ENCODE results near the gene OMD. TPM values are rescaled to one million over a fixed set of nuclear protein-coding genes. Genes with fewer than 3 reads are reported as not detected.

The OMD gene
- total RNA-seq, 3 donors from 2014 or later (not counting 1 experiment from before 2014, with no cell fraction given) = not detected

DNA sequence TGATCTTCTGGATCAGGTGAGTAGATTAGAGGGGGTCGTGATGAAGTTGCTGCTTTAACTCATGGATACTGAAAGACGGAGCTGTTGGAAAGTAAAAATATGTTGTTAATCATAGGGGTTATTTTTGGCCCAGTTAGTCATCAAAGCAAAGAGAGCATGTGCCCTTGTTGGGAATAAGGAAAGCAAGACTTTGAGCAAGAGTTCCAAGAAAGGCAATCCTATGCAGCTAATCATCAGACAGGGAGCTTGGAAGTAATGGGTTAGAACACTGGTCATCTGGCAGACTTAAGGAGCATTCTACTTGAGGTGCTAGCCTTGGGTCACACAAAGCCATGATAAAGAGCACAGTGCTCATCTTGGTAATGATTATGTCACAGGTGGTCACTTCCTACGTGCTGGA is 39.7 kb upstream of the OMD start:
- ATAC-seq = no peak
- Histone ChIP-seq H3K36me3 (ENCODE audit: control insufficient read depth, insufficient read depth, low read length) (no peaks in the 10 kb centered on the region), H3K27ac (ENCODE audit: low read length) (no peak overlapping the region), H3K4me3 (ENCODE audit: low read length) (no peak overlapping the region), H3K9me3 (ENCODE audit: control insufficient read depth, insufficient read depth, low read length) (no peaks in the 10 kb centered on the region), H3K4me1 (ENCODE audit: control insufficient read depth, insufficient read depth, low read length) (no peaks in the 10 kb centered on the region), H3K27me3 (ENCODE audit: control insufficient read depth, insufficient read depth, low read length) (no peaks in the 10 kb centered on the region)
- no peak for DNase-seq
- TF ChIP-seq, protein P1, sequence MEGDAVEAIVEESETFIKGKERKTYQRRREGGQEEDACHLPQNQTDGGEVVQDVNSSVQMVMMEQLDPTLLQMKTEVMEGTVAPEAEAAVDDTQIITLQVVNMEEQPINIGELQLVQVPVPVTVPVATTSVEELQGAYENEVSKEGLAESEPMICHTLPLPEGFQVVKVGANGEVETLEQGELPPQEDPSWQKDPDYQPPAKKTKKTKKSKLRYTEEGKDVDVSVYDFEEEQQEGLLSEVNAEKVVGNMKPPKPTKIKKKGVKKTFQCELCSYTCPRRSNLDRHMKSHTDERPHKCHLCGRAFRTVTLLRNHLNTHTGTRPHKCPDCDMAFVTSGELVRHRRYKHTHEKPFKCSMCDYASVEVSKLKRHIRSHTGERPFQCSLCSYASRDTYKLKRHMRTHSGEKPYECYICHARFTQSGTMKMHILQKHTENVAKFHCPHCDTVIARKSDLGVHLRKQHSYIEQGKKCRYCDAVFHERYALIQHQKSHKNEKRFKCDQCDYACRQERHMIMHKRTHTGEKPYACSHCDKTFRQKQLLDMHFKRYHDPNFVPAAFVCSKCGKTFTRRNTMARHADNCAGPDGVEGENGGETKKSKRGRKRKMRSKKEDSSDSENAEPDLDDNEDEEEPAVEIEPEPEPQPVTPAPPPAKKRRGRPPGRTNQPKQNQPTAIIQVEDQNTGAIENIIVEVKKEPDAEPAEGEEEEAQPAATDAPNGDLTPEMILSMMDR (IDR thresholded peaks at IDR 0.05) = no peak
- Mint-ChIP-seq H3K36me3 (no peaks in the 10 kb centered on the region), H3K27ac (no peak overlapping the region), H3K9me3 (no peaks in the 10 kb centered on the region), H3K27me3 (ENCODE audit: low read depth in 2 of 2) (no peaks in the 10 kb centered on the region), H3K4me1 (no peaks in the 10 kb centered on the region), H3K4me3 (no peak overlapping the region)
- intact Hi-C loops (cut with micrococcal nuclease) = no loop called here
- WGBS (ENCODE audit: insufficient coverage) = 96% methylated on average over 3 of the region's 3 CpGs

DNA sequence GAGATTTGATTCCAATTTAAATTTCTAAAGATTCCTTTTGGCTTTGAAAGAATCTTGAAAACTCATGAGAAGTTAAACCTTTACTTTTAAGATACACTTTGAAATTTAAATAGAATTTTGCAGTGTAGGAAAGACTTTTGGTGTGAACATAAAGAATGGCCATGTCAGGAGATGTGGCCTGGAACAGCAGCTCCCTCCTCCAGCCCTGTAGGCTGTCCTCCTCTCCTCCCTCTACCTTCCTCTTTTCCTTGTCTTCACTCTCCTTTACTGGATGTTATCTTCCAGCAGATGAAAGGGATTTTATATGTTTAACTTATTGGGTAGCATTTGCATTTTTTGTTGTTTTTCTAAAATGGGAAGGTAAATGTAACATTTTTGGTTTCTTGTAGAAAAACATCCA is 39.1 kb upstream of the OMD start:
- H3K36me3 Mint-ChIP-seq = no peaks in the 10 kb centered on the region
- ATAC-seq = no peak
- Histone ChIP-seq H3K4me1 (ENCODE audit: control insufficient read depth, insufficient read depth, low read length) (no peaks in the 10 kb centered on the region), H3K36me3 (ENCODE audit: control insufficient read depth, insufficient read depth, low read length) (no peaks in the 10 kb centered on the region), H3K9me3 (ENCODE audit: control insufficient read depth, insufficient read depth, low read length) (no peaks in the 10 kb centered on the region), H3K4me3 (ENCODE audit: low read length) (no peak overlapping the region), H3K27ac (ENCODE audit: low read length) (no peak overlapping the region), H3K27me3 (ENCODE audit: control insufficient read depth, insufficient read depth, low read length) (no peaks in the 10 kb centered on the region)
- no peak overlapping the region for H3K27ac Mint-ChIP-seq
- TF ChIP-seq, protein P1 (IDR thresholded peaks at IDR 0.05) = no peak
- no peaks in the 10 kb centered on the region for H3K4me1 Mint-ChIP-seq
- no peaks in the 10 kb centered on the region for H3K27me3 Mint-ChIP-seq (ENCODE audit: low read depth in 2 of 2)
- no peak for DNase-seq
- H3K9me3 Mint-ChIP-seq = no peaks in the 10 kb centered on the region
- H3K4me3 Mint-ChIP-seq = no peak overlapping the region
- intact Hi-C loops (cut with micrococcal nuclease) = no loop called here

DNA sequence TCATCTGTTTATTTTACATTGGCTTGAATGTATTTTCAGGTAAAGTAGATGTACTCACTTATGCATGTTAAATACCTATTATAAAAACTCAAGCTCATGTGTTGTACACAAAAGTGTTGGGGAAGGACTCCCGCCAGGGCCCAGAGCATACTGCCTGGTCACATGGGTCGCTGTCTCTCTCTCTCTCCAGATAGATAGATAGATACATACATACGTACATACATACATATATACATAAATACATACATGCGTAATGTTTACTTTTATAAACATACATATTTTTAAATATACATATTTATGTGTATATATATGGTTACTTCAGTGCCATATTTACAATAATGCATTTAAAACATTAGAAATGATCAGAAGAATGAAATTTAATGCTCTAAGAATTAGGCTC is 33.3 kb upstream of the OMD start:
- DNase-seq (no peak), ATAC-seq (no peak)
- Mint-ChIP-seq H3K27me3 (ENCODE audit: low read depth in 2 of 2) (no peaks in the 10 kb centered on the region), H3K9me3 (no peaks in the 10 kb centered on the region), H3K4me3 (no peak overlapping the region), H3K4me1 (no peaks in the 10 kb centered on the region), H3K36me3 (no peaks in the 10 kb centered on the region), H3K27ac (no peak overlapping the region)
- H3K4me3 ChIP-seq (ENCODE audit: low read length) = no peak overlapping the region
- H3K27ac ChIP-seq (ENCODE audit: low read length) = no peak overlapping the region
- intact Hi-C loops (cut with micrococcal nuclease) = no loop called here
- H3K9me3 ChIP-seq (ENCODE audit: control insufficient read depth, insufficient read depth, low read length) = no peaks in the 10 kb centered on the region
- TF ChIP-seq, protein P1 (IDR thresholded peaks at IDR 0.05) = no peak
- no peaks in the 10 kb centered on the region for H3K27me3 ChIP-seq (ENCODE audit: control insufficient read depth, insufficient read depth, low read length)
- WGBS (ENCODE audit: insufficient coverage) = 100% methylated on average over 3 of the region's 4 CpGs
- H3K4me1 ChIP-seq (ENCODE audit: control insufficient read depth, insufficient read depth, low read length) = no peaks in the 10 kb centered on the region
- H3K36me3 ChIP-seq (ENCODE audit: control insufficient read depth, insufficient read depth, low read length) = no peaks in the 10 kb centered on the region

DNA sequence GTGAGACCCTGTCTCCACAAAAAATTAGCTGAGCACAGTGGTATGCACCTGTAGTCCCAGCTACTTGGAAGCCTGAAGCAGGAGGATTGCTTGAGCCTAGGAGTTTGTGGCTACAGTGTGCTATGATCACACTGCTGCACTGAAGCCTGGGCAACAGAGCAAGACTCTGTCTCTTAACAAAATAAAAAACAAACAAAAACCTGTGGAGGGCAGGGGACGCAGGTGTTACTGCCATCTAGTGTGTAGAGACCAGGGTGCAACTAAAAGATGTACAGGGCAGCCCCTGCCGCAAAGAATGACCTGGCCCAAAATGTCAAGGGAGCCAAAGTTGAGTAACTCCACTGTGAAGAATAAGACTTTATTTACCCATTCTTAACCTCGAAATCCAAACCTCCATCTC is 30.9 kb upstream of the OMD start:
- Histone ChIP-seq H3K27ac (ENCODE audit: low read length) (no peak overlapping the region), H3K4me3 (ENCODE audit: low read length) (no peak overlapping the region), H3K4me1 (ENCODE audit: control insufficient read depth, insufficient read depth, low read length) (no peaks in the 10 kb centered on the region), H3K36me3 (ENCODE audit: control insufficient read depth, insufficient read depth, low read length) (no peaks in the 10 kb centered on the region), H3K27me3 (ENCODE audit: control insufficient read depth, insufficient read depth, low read length) (no peaks in the 10 kb centered on the region), H3K9me3 (ENCODE audit: control insufficient read depth, insufficient read depth, low read length) (no peaks in the 10 kb centered on the region)
- no peaks in the 10 kb centered on the region for H3K4me1 Mint-ChIP-seq
- no peak overlapping the region for H3K4me3 Mint-ChIP-seq
- no peak overlapping the region for H3K27ac Mint-ChIP-seq
- DNase-seq (peak in 1 of 2 donors; percentile 15), ATAC-seq (no peak)
- H3K36me3 Mint-ChIP-seq = no peaks in the 10 kb centered on the region
- H3K27me3 Mint-ChIP-seq (ENCODE audit: low read depth in 2 of 2) = no peaks in the 10 kb centered on the region
- WGBS (ENCODE audit: insufficient coverage) = 96% methylated on average over 2 of the region's 3 CpGs
- TF ChIP-seq, protein P1 (IDR thresholded peaks at IDR 0.05) = no peak
- no peaks in the 10 kb centered on the region for H3K9me3 Mint-ChIP-seq
- intact Hi-C loops (cut with micrococcal nuclease) = no loop called here
